GM19099 (cell line): ENCODE results near the gene PRRX1.

ENCODE experiments used
- POLR2A ChIP-seq: IDR thresholded peaks from 3 replicates; pipeline ENCODE4 v1.6.1; 2011; ENCODE audit warnings: low read depth; ENCODE audit not compliant: insufficient read length; ENCODE audit errors: extremely low read depth

The PRRX1 gene

DNA sequence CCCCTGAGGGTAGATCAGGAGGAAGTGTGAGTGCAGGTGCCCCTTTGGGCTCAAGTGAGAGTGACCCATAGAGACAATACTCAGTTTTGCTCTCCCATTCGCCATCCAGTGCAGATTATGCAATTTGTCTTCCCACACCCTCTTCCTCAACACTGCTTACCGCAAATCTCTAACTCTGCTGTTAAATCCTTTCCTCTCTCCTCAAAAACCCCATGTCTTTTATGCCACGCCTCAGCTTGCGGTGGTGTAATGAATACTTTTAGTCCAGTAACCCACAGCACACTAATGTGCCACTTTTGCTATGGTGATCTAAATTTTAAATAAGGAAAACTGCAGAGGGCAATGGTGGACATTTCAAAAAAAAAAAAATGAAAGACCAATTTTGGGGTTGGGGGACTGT, 57.7 kb downstream of the PRRX1 start:
- TF ChIP-seq POLR2A = no peak

- TF ChIP-seq POLR2A = no peak
Measured at GRCh38 chr1:170723518-170723917, 59.6 kb downstream of the PRRX1 start.

DNA sequence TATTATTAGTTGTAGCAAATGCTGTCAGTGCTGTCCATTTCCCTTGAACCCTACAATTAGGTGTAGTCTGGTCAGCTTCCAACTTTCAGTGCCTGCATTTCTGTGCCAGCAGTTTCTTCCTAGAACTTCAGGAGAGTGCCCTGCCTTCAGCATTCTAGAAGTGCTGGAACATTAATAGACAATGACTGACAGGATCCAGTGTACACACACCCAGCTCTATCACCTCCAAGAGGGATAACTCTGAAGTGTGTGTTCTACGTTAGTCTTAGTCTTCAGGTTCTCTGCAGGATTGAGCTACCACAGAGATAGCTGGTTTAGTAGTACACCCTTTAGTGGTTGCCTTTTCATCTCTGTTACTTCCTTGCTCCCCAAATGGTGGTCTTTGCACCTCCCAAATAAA, 61.4 kb downstream of the PRRX1 start:
- no peak for TF ChIP-seq POLR2A

- no peak for TF ChIP-seq POLR2A
Measured at GRCh38 chr1:170727963-170728362, 64.0 kb downstream of the PRRX1 start.

DNA sequence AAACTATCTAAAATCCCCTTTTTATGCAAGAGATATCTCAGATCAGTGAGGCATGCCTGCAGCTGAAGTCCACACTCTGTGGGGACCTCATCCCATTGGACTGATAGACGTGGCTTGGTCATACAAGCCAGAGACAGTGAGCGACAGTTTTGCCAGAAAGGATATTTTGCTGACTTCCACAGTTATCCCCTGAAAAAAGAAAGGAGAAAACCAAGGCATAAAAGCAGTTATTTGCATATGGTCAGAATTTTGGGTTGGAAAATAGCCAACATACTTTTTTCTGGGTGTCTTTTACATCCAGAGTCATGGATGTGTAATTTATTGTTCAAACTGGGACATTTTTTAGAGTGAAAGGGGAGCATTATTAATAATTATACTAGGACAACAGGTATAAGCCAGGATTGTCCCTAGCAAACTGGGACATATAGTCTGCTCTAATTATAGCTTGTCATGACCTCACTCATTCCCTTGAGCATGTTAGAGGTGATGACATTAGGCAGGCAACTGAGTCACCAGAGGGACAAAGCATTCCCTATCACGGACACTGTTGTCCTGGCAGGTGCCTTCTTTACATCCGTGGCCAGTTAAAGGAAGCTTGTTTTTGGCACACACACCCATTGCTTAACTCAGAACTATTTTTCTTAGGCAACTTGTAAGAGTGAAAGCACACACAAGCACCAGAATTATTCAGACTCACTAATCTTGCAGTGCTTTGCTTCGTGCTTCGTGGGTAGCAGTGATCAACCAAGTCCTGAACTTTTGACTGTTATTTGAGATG, 65.5 kb downstream of the PRRX1 start:
- TF ChIP-seq POLR2A = no peak

GRCh38 chr1:170730014-170730413, 66.1 kb downstream of the PRRX1 start:
- no peak for TF ChIP-seq POLR2A

GRCh38 chr1:170730438-170730837, 66.5 kb downstream of the PRRX1 start:
- no peak for TF ChIP-seq POLR2A

- no peak for TF ChIP-seq POLR2A
Measured at GRCh38 chr1:170731566-170732251, 67.8 kb downstream of the PRRX1 start.

DNA sequence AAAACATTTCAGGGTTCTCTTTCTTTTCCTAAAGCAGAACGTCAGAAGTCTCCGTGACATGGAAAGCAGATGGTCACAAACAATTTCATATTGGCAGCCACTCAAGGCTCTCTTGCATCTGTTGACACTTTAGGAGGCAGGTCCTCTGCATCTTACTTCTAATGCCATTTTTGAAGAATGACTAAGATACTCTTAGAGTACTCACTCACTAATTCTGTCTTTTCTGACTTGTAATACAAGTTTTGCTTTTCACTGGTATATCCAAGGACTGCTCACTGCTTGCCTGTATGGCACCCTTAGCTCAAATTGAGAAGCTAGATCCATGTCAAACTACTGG, 68.3 kb downstream of the PRRX1 start:
- no peak for TF ChIP-seq POLR2A

GRCh38 chr1:170734412-170735175, 70.7 kb downstream of the PRRX1 start:
- TF ChIP-seq POLR2A = no peak

GRCh38 chr1:170735366-170736263, 71.7 kb downstream of the PRRX1 start:
- no peak for TF ChIP-seq POLR2A

DNA sequence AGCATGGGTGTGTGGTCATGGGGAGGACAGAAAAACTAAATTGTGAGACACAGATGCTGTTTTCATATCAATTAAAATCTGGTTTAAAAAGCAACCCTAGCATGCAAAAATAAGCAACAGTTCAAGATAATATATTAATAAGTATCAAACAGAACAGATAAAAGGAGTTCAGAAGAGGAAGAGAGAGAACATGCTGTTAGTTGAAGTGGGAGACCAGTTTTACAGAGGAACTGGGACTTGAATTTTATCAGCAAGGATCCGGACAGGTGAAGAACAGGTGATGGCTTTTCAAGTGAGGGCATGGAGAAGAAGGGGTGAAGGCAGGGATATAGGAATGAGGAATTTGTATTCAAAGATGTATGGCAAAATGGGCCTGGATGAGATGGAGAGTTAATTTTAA, 75.9 kb downstream of the PRRX1 start:
- no peak for TF ChIP-seq POLR2A

DNA sequence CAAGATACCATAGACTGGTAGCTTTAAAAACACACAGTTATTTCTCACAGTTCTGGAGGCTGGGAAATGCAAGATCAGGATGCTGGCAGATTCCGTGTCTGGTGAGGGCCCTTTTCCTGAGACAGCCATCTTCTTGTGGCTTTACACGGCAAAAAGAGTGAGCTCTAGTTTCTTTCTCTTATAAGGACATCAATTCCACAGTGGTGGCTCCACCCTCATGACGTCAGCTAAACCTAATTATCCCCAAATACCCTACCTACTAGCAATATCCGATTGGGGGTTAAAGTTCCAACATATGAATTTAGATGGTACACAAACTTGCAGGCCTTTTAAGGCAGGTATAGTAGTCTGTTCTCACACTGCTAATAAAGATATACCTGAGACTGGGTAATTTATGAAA, 77.7 kb downstream of the PRRX1 start:
- TF ChIP-seq POLR2A = no peak

DNA sequence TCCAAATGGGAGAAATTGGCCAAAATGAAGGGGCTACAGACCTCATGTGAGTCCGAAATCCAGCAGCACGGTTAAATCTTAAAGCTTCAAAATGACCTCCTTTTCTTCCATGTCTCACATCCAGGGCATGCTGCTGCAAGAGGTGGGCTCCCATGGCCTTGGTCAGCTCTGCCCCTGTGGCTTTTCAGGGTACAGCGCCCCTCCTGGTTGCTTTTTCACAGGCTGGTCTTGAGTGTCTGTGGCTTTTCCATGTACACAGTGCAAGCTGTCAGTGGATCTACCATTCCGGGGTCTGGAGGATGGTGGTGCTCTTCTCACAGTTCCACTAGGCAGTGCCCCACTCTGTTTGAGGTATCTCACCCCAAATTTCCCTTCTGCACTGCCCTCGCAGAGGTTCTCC, 78.7 kb downstream of the PRRX1 start:
- no peak for TF ChIP-seq POLR2A

GRCh38 chr1:170743083-170743482, 79.2 kb downstream of the PRRX1 start:
- TF ChIP-seq POLR2A = no peak
